Activated CD4-positive, CD25-positive, alpha-beta regulatory T cell treated with anti-CD3 and anti-CD28 coated beads, Interleukin-2, amount 50 U/mL, for 24 hours (primary cell): ENCODE measurements around the gene ZBTB20.

Source experiments
- ATAC-seq, 2 donors: fragments of 150-1000 bp; cut with Tn5 transposase; one replicate each; pipeline ENCODE4 v1.10.0; 2021; ENCODE audit warnings: mild to moderate bottlenecking in 1 of 2, moderate library complexity in 1 of 2

Gene ZBTB20

DNA sequence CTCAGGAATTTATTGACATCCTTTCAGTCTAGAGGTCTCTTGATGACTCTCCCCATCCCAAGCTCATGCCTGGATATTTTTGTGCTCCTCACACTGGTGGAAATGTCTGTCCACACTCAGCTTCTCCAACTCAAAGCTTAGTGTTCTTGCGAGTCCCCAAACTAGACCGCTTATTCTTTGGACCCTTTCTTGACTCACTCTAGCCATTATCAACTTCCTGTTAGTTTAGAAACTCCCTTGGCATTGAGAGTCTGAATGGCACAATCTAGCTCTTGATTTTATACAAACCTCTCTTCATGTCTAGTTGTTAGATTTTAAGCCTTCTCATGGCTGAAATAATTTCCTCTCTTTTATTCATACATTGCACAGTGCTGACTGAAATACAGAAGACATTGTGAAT, 833.7 kb downstream of the ZBTB20 start:
- no peak for ATAC-seq

DNA sequence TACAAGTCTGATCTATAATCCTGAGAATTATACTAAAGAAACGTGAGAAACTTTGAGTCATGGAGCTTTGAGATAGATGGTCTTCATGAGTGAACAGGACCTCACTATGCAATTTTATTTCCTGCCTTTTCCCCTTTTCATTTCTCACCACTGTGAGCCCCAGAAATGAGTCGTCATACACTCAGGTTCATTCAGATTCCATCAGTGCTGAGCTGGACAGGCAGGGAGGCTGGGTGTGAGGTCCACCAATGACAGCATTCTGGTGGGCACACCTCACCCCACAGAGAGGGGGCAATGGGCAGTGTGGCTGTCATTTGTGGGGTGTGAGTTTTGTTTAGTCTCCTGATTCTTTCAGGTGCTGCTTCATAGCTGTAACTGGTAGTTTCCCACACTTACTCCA, 836.4 kb downstream of the ZBTB20 start:
- peak; percentile 34 for ATAC-seq

DNA sequence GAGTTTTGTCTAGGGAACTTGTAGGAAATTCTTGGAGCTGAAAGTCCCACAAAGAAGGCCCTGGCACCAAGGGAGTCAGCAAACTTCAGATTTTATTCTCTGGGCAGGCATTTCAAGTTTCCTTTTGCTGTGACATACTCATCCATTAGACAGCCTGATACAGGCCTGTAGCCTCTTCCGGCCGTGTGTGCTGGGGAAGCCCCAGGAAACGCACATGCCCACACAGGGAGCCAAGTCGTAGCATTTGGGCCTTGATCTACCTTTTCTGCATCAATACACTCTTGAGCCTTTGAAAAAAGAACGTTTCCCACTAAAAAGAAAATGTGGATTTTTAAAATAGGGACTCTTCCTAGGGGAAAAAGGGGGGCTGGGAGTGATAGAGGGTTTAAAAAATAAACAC, 838.3 kb downstream of the ZBTB20 start:
- peak; percentile 76 to 77 for ATAC-seq

DNA sequence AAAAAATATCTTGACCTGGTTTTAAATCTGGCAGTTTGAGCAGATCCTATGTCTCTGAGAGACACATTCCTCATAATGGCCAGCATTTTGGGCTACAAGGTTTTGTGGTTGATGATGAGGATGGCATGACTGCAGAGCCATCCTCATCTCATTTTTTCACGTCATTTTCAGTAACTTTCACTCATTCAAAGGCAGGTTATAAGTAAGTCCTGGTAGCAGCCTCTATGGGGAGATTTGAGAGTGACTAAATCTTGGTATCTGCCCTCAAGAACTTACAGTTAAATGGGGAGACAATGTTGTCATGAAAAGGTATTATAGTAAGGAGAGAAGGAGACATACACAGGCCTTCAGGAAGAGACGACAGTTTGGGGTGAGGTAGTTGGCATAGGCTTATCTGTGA, 838.7 kb downstream of the ZBTB20 start:
- peak; percentile 53 to 55 for ATAC-seq

DNA sequence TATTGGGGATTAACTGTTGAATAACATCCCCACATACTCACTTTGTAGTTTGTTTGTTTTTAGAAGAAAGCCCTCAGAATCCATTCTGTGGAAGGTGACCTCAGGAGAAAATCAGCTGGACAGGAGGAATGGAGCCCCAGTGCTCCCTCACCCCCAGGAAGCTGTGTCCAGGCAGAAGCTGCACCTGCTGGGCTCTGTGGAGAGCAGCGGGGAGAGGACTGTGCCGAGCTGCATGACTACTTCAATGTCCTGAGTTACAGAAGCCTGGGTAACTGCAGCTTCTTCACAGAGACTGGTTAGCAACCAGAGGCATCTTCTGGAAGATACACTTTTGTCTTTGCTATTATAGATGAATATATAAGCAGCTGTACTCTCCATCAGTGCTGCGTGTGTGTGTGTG, 839.3 kb downstream of the ZBTB20 start:
- ATAC-seq = no peak

DNA sequence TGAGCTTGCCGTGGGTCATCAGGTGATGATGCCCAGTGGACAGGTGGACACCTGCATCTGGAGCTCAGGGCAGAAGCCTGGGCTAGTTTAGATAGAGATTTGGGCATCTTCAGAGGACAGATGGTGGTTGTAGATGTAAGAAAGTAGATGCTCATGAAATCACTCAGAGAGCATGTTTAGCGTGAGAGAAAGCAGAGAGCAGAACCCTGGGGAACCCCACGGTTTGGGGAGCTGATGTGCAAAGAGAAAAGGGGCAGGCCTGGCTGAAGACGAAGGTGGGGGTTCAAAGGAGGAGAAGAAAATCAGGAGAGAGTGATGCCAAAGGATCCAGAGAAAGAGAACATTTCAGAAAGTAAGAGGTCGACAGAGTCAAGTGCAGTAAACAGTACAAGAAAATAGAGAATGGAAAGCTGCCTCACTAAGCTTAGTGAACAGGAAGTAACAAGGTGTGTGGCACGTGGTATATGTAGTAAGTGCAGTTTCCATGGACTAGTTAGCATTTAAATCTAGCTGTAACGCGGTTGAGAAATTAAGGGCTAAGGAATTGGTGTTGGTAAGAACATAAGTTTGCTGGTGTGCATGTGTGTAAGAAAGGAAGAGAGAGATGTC, 839.8 kb downstream of the ZBTB20 start:
- ATAC-seq = peak; percentile 44 to 48

DNA sequence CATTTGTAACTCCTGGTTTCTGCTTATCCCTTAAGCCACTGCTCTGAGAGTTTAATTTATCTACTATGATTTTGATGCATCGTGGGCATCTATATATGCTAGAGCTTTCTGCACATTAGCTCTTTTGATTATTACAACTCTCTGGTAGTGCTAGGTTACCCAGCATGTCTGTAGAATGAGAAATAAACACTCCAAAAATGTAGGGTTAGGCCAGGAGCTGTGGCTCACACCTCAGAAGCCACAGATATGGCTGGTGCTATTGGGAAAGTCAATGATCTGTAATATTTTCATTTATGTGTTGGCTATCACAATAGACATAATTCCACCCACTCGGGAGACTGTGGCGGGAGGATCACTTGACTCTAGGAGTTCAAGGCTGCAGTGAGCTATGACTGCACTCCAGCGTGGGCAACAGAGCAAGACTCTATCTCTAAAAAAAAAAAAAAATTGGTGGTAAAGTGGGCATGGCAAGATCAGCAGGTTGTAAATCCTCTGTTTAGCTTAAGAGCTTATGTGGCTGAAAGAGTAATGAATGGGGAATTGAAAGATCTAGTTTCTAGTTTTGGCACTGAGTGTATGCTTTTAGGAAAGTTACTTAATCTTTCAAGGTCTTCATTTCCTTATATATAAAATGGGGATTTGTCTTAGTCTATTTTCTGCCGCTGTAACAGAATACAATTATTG, 847.0 kb downstream of the ZBTB20 start:
- ATAC-seq = no peak

DNA sequence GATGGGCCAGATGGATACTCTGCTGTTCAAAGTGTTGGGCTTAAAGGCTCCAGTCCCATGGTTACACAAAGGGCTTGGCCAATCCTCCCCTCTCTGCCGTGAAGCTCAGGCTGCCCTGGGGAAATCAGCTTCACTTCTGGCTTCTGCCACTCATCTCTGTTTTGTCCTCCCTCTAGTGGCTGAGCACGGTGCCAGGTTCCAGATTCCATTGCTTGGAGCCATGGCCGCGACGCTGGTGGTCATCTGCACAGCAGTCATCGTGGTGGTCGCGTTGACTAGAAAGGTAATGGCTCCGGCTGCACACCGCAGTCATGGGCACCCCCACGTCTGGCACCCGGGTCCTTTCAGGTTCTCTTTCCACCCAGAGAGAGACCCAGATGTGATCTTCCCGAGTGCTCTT, 847.7 kb downstream of the ZBTB20 start:
- peak; percentile 21 to 30 for ATAC-seq

DNA sequence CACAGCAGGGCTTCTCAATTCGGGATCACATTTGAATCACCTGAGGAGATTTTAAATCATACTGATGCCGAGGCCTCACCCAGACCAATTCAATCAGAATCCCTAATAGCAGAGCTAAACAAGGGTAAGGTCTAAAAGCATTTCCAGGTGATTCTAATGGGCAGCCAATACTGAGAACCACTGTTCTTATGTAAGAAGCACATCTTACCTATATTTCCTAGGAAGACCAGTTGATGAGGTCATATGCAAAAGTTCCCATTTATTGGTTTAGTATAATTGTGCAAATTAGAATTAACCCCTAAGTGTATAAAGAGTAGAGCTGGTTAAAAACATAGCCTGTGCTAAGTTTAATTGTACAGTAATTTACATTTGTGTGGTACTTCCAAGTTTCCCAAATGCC, 851.1 kb downstream of the ZBTB20 start:
- ATAC-seq = no peak

DNA sequence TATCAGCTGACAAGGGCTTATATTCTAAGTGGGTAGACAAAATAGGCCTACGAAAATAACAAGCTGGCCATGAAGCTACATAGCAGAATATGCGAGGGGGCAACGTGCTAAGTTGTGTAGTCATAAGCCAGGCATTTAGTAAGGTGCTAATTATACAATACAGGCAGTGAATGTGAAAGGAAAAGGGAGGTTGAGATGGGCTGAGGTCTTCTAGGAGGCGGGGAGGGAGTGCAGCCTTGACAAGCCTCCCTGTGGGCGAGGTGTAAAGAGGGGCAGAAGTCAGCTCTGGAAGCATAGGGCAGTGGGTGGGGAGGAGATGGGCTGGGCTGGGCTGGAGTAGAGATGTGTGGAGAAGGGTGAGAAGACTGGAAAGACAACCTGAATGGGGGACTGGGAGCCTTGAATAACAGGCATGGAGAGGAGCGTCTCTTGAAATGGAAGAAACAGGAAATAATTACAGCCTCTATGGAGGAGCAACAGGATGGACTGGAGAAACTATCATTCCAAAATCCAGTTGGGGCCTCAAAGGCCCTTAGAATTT, 852.1 kb downstream of the ZBTB20 start:
- ATAC-seq = peak; percentile 41

DNA sequence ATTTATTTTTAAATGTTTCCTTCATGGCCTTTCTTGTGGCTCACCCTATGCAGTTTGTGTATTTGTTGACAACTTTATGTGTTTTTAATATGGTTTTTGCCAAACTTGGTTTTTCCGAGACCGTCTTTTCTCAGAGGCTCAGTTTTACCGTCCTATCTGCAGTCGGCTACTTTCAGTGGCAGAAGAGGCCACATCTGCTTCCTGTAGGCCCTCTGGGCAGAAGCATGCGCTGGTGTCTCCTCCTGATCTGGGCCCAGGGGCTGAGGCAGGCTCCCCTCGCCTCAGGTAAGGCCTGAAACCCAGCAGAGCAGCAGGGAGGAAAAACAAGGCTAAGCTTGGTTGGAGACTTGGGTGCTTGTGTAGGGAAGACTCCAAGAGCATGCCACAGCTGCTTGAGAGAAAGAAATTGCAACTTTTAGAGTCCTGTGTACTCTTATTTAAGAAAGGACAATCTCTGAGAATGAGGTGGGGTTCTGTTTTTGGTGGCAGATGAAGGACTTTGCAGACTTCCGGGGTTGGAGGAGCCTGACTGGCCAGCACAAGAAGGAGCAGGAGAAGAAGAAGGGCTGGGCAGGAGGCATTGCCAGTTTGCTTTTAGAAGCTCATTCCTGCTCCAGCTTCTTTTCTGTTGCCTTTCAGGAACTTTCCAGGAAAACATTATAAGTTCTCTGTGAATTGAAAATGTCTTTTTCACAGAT, 853.1 kb downstream of the ZBTB20 start, which contains the start of gene TIGIT:
Gene TIGIT, plus strand, starts transcription at position 191 of the 698 bp plus-strand sequence. Its CDS starts 34 bp downstream, at position 225.
- no peak for ATAC-seq

DNA sequence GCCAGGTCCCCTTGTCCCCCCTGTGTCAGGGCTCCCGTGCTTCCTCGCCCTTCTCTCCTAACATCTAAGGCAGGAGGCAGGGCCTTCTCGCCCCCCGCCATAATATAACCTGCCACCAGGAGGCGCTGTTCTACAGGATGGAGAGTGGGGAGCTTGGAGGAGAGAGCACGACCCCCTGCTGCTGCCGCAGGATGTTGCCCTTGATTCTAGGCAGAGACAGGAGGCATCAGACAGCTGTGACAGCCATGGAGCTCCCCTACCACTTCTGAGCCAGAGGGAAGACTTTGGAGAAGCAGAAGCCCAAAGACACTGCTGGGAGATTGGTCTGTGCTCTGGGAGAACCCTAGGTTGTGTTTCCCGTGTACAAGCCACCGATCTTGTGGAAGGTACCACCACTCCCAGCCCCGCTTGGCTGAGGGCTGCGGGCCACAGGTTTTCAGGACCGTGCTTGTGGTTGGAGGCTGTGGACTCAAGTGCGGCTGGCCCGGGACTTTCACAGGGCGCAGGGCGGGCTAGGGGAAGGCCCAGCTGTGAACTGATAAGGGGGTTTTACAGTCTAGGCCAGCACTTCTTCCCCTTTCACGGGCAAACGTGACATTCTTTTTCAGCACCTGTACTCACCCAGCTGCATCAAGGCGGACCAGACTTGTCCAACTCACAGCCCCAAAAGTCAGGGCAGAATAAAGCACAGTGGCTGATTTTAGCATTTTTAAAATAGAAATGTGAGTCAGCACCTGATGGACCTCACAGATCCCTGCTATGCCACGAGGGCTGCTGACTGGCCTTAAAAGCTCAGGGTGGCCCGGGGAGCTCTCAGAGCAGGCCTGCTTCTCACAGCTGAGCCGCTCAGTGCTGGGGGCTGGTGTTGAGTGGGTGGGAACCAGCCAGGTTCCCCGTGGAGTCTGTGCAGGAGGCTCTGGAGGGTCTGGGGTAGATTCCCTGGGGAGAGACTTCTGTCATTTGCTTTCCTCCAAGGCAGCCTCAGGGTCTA, 855.9 kb downstream of the ZBTB20 start:
- peak; percentile 67 to 77 for ATAC-seq

DNA sequence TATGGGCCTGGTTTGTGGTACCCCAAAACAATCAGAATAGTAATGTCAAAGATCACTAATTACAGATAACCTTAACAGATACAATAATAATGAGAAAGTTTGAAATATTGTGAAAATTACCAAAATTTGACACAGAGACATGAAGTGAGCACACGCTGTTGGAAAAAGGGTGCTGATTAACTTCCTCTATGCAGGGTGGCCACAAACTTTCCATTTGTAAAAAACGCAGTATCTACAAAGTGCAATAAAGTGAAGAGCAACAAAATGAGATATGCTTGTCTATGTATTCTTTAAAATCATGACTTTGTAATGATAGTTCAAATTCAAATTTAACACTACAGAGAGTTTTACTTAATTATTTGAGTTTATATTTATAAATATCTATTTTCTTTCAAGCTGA, 860.8 kb downstream of the ZBTB20 start:
- no peak for ATAC-seq

DNA sequence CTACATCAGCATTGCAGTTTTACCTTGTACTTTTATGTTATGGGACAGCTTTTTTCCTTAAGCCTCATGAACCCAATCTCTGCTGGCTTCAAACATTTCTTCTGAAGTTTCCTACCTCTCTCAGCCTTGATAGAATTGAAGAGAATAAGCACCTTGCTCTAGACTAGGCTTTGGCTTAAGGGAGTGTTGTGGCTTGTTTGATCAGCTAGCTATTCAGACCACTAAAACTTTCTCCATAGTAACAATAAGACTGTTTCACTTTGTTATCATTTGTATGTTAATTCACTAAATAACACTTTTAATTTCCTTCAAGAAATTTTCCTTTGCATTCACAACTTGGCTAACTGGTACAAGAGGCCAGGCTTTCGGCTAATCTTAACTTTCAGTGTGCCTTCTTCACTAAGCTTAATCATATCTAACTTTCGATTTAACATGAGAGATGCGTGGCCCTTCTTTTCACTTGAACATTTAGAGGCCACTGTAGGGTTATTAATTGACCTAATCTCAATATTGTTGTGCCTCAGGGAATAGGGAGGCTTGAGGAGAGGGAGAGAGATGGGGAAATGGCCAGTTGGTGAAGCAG, 861.3 kb downstream of the ZBTB20 start:
- peak; percentile 73 to 74 for ATAC-seq

DNA sequence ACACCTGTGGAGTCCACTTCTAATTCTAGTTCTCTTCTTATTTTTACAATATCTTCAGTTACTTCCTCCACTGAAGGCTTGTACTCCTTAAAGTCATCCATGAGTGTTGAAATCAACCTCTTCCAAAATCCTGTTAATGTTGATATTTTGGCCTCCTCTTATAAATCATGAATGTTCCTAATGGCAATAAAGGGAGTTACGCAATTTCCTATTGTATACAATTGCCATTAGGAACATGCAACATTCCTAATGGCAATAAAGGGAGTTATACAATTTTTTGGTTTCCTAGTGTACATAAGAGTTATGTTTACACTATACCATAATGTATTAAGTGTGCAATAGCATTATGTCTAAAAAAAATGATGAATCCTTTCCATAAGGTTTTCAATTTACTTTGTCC, 862.4 kb downstream of the ZBTB20 start:
- ATAC-seq = no peak
